Esophagus muscularis mucosa (tissue), 4 donors: ENCODE measurements around the gene CACNA1E. TPM values are rescaled to one million over a fixed set of nuclear protein-coding genes. Genes with fewer than 3 reads are reported as not detected.

Source experiments
- DNase-seq: peaks from one replicate; pipeline ENCODE4 v3.0.0-alpha.2; 2017; ENCODE audit errors: extremely low spot score
- H3K27ac ChIP-seq, 4 donors: fragments of 200-600 bp; sonication (generic); replicated peaks in 1 of 4; 1 replicate in 3 of 4; 2 replicates in 1 of 4; pipeline ENCODE4 v1.5.1; 2016 to 2019; ENCODE audit warnings: mild to moderate bottlenecking in 1 of 4
- H3K27me3 ChIP-seq, 4 donors: fragments of 200-600 bp; sonication (generic); one replicate each; pipeline versions ENCODE4 v1.5.1 to v1.6.0; 2016 to 2019
- H3K36me3 ChIP-seq, 4 donors: fragments of 200-600 bp; sonication (generic); one replicate each; pipeline ENCODE4 v1.5.1; 2016 to 2019
- H3K4me1 ChIP-seq, 4 donors: fragments of 200-600 bp; sonication (generic); one replicate each; pipeline ENCODE4 v1.5.1; 2016 to 2019
- H3K4me3 ChIP-seq, 4 donors: fragments of 200-600 bp; sonication (generic); 1 replicate in 2 of 4; 2 replicates in 2 of 4; pipeline ENCODE4 v1.5.1; 2016 to 2019; ENCODE audit warnings: mild to moderate bottlenecking in 4 of 4, moderate library complexity in 1 of 4
- H3K9me3 ChIP-seq, 4 donors: fragments of 200-600 bp; sonication (generic); 1 replicate in 3 of 4; 2 replicates in 1 of 4; pipeline ENCODE4 v1.5.1; 2016 to 2019
- CTCF ChIP-seq, 3 experiments: fragments of 200-600 bp in 2 of 3; fragments of 450-650 bp in 1 of 3; sonication (generic) in 2 of 3; IDR thresholded peaks; one replicate each; pipeline ENCODE4 v1.5.1; 2017 to 2019; ENCODE audit warnings: antibody characterized with exemption in 3 of 3, mild to moderate bottlenecking in 2 of 3, moderate library complexity in 1 of 3
- EP300 ChIP-seq: sonication (generic); formaldehyde crosslinking; IDR thresholded peaks from one replicate; pipeline ENCODE4 v1.6.1; 2017; ENCODE audit warnings: antibody characterized with exemption
- POLR2A ChIP-seq: fragments of 450-650 bp; IDR thresholded peaks from one replicate; pipeline ENCODE4 v1.6.1; 2017; ENCODE audit warnings: antibody characterized with exemption, moderate library complexity, mild to moderate bottlenecking, low read depth
- POLR2AphosphoS5 ChIP-seq, 2 donors: sonication (generic); formaldehyde crosslinking; IDR thresholded peaks; one replicate each; pipeline ENCODE4 v1.6.1; 2017; ENCODE audit warnings: antibody characterized with exemption in 2 of 2
- WGBS: methylation state at CpG from one replicate; pipeline ENCODE4 v1.1.5; 2018; 5-methylcytosine and 5-hydroxymethylcytosine counted together
- intact Hi-C: fragments of 100-400 bp; cut with DNase I; formaldehyde crosslinking; loops from one replicate; pipeline ENCODE4 v1.15.1; 2023
- total RNA-seq, 4 donors: library from RNA; depleted of rRNA; stranded (reverse); fragments of >200 nt; gene quantifications; one replicate each; pipeline versions ENCODE4 v1.1.0 to v1.2.1, GENCODE V29; 2016

The CACNA1E gene
- total RNA-seq, 4 donors from 2014 or later = under 0.01 to 0.66 (median 0.25) TPM

- no peaks in the 10 kb centered on the region for H3K36me3 ChIP-seq
- WGBS = 57% methylated on average over 3 of the region's 3 CpGs
- intact Hi-C loops = no loop called here
- TF ChIP-seq POLR2AphosphoS5 (IDR thresholded peaks at IDR 0.05) (no peak), EP300 (no peak)
- no peak for DNase-seq
- H3K9me3 ChIP-seq = no peaks in the 10 kb centered on the region
- no peak overlapping the region for H3K4me3 ChIP-seq
- H3K27me3 ChIP-seq = no peaks in the 10 kb centered on the region
- H3K27ac ChIP-seq = no peak overlapping the region
- no peaks in the 10 kb centered on the region for H3K4me1 ChIP-seq
Measured at GRCh38 chr1:181784039-181784683, 300.8 kb downstream of the CACNA1E start.

GRCh38 chr1:181789395-181789794, 306.1 kb downstream of the CACNA1E start:
- no peak overlapping the region for H3K4me3 ChIP-seq
- no peaks in the 10 kb centered on the region for H3K27me3 ChIP-seq
- no peak overlapping the region for H3K27ac ChIP-seq
- DNase-seq = no peak
- no peaks in the 10 kb centered on the region for H3K36me3 ChIP-seq
- WGBS = 68% methylated on average over 2 of the region's 2 CpGs
- TF ChIP-seq POLR2A (no peak), EP300 (no peak), POLR2AphosphoS5 (IDR thresholded peaks at IDR 0.05) (no peak)
- H3K9me3 ChIP-seq = no peaks in the 10 kb centered on the region
- H3K4me1 ChIP-seq = no peaks in the 10 kb centered on the region
- intact Hi-C loops = no loop called here

- Histone ChIP-seq H3K9me3 (no peaks in the 10 kb centered on the region), H3K27ac (no peak overlapping the region), H3K27me3 (no peaks in the 10 kb centered on the region), H3K36me3 (no peaks in the 10 kb centered on the region), H3K4me3 (no peak overlapping the region), H3K4me1 (no peaks in the 10 kb centered on the region)
- no peak for DNase-seq
- intact Hi-C loops = no loop called here
- TF ChIP-seq POLR2A = no peak
- TF ChIP-seq POLR2AphosphoS5 (IDR thresholded peaks at IDR 0.05) = no peak
- no peak for TF ChIP-seq CTCF (IDR thresholded peaks at IDR 0.05)
- TF ChIP-seq EP300 = no peak
- WGBS = 76% methylated on average over 6 of the region's 6 CpGs
Measured at GRCh38 chr1:181791721-181792120, 308.4 kb downstream of the CACNA1E start.

- Histone ChIP-seq H3K9me3 (no peaks in the 10 kb centered on the region), H3K4me1 (no peaks in the 10 kb centered on the region), H3K27me3 (no peaks in the 10 kb centered on the region), H3K4me3 (no peak overlapping the region), H3K36me3 (no peaks in the 10 kb centered on the region), H3K27ac (no peak overlapping the region)
- TF ChIP-seq CTCF (IDR thresholded peaks at IDR 0.05) (no peak), POLR2AphosphoS5 (IDR thresholded peaks at IDR 0.05) (no peak), POLR2A (no peak), EP300 (no peak)
- intact Hi-C loops = no loop called here
- DNase-seq = no peak
- 92% methylated on average over 7 of the region's 7 CpGs for WGBS
Measured at GRCh38 chr1:181793831-181794230, 310.5 kb downstream of the CACNA1E start.

- H3K36me3 ChIP-seq = no peaks in the 10 kb centered on the region
Measured at GRCh38 chr1:181794332-181794731, 311.0 kb downstream of the CACNA1E start.

More at GRCh38 chr1:181794332-181794731, 311.0 kb downstream of the CACNA1E start:
- Histone ChIP-seq H3K4me1 (no peaks in the 10 kb centered on the region), H3K27ac (no peak overlapping the region), H3K27me3 (no peaks in the 10 kb centered on the region), H3K9me3 (no peaks in the 10 kb centered on the region), H3K4me3 (no peak overlapping the region)
- DNase-seq = no peak
- 64% methylated on average over 2 of the region's 3 CpGs for WGBS
- TF ChIP-seq EP300 (no peak), CTCF (IDR thresholded peaks at IDR 0.05) (no peak), POLR2AphosphoS5 (IDR thresholded peaks at IDR 0.05) (no peak), POLR2A (no peak)
- intact Hi-C loops = no loop called here
